HFF-Myc (cell line): ENCODE measurements around the gene FGD4.

ENCODE experiments used
- DNase-seq: peaks from one replicate; pipeline ENCODE4 v3.0.0-alpha.2; 2011; ENCODE audit warnings: low read depth; ENCODE audit errors: extremely low read depth
- H3K4me3 ChIP-seq: replicated peaks from 2 replicates; pipeline ENCODE4 v1.5.1; 2011; ENCODE audit warnings: low read depth, mild to moderate bottlenecking, control low read depth, low read length
- TF ChIP-seq, protein P1 (sequence below): IDR thresholded peaks from 2 replicates; pipeline ENCODE4 v1.5.1; 2012; ENCODE audit warnings: mild to moderate bottlenecking, low read depth, low read length, control low read depth; ENCODE audit errors: missing control alignments

FGD4 gene

DNA sequence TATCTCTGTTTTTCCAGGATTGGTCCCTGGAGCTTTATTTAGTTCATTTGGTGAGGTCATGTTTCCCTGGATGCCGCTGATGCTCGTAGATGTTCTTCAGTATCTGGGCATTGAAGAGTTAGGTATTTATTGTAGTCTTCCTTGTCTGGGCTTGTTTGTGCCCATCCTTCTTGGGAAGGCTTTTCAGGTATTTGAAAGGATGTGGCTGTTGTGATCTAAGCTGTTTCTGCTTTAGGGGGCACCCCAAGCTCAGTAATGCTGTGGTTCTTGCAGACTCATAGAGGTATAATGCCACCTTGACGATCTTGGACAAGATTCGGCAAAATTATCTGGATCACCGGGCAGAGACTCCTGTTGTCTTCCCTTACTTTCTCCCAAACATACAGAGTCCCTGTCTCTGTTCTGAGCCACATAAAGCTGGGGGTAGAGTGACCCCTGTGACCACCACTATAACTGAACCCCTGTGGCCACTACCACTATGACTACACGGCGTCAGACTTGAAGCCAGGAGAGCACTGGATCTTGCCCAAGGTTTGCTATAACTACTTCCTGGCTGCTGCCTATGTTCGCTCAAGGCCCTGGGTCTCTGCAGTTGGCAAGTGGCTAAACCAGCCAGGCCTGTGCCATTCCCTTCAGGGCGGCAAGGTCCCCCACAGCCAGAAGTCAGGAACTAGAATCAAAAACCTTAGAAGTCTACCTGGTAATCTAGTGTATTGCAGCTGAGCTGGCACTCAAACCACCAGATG is 40.9 kb downstream of the FGD4 start:
- H3K4me3 ChIP-seq: no peak overlapping the region
- DNase-seq: no peak
- TF ChIP-seq, protein P1, sequence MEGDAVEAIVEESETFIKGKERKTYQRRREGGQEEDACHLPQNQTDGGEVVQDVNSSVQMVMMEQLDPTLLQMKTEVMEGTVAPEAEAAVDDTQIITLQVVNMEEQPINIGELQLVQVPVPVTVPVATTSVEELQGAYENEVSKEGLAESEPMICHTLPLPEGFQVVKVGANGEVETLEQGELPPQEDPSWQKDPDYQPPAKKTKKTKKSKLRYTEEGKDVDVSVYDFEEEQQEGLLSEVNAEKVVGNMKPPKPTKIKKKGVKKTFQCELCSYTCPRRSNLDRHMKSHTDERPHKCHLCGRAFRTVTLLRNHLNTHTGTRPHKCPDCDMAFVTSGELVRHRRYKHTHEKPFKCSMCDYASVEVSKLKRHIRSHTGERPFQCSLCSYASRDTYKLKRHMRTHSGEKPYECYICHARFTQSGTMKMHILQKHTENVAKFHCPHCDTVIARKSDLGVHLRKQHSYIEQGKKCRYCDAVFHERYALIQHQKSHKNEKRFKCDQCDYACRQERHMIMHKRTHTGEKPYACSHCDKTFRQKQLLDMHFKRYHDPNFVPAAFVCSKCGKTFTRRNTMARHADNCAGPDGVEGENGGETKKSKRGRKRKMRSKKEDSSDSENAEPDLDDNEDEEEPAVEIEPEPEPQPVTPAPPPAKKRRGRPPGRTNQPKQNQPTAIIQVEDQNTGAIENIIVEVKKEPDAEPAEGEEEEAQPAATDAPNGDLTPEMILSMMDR: no peak

DNA sequence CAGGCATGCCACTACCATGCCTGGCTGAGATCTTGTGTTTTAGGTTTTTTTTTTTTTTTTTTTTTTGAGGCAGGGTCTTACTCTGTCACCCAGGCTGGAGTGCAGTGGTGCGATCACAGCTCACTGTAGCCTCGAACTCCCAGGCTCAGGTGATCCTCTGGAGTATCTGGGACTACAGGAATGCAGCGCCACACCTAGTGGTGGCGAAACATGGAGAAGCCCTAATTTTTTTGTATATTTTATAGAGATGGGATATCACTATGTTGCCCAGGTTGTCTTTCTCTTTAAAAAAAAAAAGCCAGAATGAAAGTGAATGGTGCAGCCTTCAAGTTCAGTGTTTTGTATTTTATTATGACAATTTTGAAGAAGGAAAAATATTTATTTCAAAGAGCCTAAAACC is 44.1 kb downstream of the FGD4 start:
- TF ChIP-seq, protein P1: no peak
- DNase-seq: no peak

DNA sequence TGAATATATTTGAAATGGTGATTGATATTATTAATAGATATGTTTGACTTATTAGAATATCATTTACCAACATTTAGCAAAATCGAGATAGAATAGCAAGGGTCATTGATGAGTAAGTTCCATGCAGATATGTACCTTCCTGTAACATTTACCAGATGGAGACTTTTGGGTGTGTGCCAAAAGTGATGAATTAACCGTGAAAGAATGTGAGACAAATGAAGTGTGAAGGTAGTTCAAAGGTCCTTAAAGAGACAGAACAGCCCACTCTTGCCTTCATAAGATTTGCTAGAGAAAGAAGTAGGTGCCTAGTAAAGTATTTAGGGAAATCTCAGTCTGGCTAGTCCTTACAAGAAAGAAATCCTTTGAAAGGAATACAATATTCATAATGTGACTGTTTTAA is 45.5 kb downstream of the FGD4 start:
- no peak overlapping the region for H3K4me3 ChIP-seq
- TF ChIP-seq, protein P1: no peak
- peak; percentile 70 for DNase-seq

More for the DNA sequence above, 44.1 kb downstream of the FGD4 start:
- H3K4me3 ChIP-seq: no peak overlapping the region

DNA sequence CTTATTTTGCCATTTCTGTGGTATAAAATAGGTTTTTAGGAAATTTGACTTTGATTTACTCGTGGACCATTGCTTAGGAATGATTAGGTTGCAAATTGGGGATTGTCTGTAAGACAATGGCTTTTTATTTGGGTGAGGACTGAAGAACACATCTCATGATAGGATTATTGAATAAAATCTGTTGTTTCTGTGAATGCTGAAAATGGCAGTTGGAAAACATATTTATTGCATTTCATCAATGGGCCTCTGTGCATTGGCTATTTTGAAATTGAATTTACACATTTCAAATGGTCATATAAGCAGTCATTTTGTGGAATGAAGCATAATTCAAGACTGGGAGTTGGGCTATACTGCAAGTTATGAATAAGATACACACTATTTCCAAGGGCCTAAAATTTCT is 46.0 kb downstream of the FGD4 start:
- DNase-seq: no peak
- no peak overlapping the region for H3K4me3 ChIP-seq
- TF ChIP-seq, protein P1: no peak

DNA sequence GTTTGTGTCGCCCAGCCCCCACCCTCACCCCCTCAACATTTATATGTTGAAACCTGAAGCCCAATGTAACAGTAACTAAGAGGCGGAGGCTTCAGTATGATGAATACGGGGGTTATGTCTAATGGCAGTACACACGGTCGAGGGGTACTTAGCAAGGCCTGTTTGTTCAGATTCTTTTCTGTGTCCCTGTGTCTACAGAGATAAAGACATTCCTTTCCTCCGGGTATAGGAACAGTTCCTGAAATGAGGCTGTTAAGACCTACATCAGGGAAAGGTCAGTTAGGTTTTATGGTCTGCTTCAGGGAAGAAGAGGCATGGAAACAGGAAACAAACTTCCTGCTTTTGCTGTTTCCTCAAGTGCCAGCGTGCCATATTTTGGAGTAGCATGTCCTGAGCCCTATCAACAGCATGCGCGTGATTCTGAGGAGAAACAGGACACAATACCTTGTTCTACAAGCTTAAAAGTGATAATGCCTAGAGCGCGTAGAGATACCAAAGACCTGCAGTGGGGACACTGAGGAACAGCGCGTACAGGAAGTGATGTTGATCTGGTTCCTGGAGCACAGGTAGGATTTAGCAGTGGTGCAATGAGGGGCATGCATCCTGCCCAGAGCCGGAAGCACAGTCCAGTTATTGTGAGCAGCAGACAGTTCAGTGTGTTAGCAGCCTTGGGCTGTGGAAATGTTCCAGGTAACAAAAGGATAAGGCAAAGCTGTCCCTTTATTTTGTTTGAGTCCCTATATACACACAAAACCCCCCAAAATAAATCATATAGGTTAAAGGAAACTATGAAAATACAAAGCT is 47.2 kb downstream of the FGD4 start:
- H3K4me3 ChIP-seq: no peak overlapping the region
- TF ChIP-seq, protein P1: no peak
- DNase-seq: no peak

DNA sequence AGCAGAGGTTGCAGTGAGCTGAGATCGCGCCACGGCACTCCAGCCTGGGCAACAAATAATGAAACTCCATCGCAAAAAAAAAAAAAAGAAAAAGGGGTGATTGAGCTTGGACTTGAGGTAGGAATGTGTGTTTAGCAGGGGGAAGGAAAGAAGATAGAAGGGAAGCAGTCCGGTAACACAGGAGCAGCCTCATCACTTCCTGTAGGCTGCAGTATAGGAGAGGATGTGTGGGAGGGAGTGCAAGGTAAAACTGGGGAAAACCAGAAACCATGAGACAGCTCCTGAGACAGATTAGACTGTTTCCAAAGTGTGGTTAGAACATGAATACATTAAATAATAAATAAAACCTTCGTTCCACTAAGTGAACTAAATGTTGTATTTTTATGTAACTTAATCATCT is 49.2 kb downstream of the FGD4 start:
- H3K4me3 ChIP-seq: no peak overlapping the region
- TF ChIP-seq, protein P1: no peak
- DNase-seq: no peak
